Activated T-cell treated with anti-CD3 and anti-CD28 coated beads, Interleukin-2, amount 50 U/mL, for 1 hour (primary cell): ENCODE data around the gene UBE2U.
"Not testable (repeated sequence)": the region's sequence is repeated elsewhere in the genome, so short reads cannot be mapped to it uniquely, and the experiment has no call there.

Experiments
- DNase-seq: peaks from one replicate; pipeline ENCODE4 v3.0.0-alpha.2; 2020

The UBE2U gene

DNA sequence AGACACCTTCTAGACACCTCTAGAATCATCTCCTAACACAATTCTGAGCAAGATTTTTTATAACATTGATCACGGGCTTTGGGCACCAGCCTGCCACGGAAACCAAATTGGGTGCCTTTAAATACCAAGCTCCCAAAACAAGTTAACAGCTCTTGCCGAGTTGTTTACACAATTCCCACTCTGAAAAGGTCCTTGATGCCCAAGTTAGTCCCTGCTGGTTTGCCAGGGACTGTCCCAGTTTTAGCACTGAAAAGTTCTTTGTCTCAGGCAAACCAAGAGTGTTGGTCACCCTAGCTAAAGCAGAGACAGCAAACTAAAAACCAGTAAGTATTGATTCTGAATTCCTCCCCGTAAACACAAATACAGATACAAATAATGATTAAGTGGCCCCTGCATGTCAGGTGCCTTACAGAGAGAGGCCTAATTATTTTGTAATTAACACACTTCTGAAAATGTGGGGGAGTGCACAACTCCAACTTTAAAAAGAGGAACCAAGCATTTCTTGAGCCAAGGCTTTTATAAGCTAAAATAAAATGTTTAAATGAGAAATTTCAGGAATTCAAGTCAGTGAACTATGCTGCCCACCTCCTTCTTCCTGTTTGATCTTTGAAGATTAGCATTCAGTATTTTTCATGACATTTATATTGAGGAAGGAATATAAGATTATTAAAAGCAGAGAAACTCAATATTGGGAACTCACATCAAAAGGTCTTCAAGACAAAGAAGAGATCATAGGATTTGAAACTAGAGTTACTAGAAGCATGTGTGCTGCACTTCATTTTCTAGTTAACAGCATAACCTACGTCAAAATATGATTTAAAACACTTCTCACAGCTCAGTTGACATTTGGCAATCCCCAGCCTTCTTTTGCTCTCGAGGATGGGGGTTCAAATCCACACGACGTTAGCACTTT lies 9.0 kb upstream of the UBE2U start:
- DNase-seq, result no peak

- no peak for DNase-seq
These were observed 8.4 kb upstream of the UBE2U start for GRCh38 chr1:64195081-64195395.

DNA sequence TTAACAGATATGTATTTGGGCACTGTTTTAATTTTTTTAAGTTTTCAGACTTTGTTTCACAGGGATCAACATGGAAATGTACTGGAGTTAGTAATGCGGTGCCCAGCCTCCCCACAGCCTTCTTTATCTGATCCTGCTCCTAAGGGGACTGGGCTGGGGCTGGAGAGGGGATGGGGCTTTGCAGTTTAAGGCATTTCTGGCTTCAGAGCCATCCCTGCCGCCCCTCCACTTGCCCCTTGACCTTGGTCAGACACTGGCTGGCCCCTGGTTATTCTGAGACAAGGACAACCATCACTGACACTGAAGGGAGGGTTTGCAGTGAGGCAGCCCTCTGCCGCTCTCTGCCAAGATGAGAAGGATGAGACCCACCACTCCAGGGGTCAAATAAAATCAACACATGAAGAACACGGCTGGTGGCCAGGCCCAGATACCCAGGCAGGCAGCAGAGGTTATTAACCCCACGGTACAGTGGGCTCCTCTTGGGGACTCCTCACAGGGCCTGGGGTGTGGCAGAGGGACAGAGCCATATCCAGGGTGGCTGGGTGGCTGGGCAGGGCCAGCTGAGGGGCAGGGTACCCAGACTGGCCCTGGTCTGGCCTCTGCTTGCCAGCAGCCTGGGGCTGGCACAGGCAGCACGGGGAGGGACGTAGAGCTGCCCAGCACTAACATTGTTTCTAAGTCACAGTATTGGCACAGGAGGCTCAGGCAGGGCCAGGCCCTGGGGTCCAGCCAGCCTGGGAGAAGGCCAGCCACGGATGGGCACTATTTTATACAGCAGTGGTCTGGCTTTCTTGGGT lies 7.2 kb upstream of the UBE2U start:
- DNase-seq, result no peak

DNA sequence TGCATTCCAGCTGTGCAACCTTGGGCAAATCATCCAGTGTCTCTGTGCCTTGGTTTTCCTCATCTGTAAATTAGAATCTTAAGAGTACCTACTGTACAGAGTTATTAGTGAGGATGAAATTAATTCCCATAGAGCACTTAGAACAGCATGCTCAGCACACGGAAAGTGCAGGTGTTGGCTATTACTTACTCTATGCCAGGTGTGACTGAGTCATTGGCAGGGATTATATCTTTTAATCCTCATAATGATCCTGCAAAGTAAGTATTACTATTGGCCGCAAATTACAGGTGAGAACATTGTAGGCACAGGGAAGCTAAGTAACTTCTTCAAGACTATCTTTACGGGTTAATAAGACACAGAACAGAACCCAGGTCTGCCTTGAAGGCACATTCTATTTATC lies 6.3 kb upstream of the UBE2U start:
- DNase-seq, result no peak

DNA sequence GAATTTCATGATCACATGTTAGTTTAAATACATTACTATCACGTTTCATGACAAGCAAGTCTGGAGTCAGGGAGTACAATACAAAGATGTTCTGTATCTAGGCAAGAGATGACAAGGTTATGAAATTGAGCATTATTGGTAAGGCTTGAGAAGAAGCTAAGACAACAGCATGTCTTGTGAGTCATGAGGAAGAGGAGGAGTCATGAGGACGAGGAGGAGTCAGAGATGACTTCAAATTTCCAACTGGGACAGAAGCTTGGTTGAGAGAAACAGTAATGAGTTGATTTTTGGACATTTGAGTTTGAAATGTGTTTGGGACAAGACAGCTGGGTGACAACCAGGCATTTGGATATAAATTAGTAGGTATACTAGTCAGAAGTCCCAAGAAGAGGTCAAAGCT lies 4.3 kb upstream of the UBE2U start:
- no peak for DNase-seq

GRCh38 chr1:64200064-64200463 lies 3.4 kb upstream of the UBE2U start:
- no peak for DNase-seq

GRCh38 chr1:64209221-64209620 lies 5.8 kb downstream of the UBE2U start:
- DNase-seq, result no peak

DNA sequence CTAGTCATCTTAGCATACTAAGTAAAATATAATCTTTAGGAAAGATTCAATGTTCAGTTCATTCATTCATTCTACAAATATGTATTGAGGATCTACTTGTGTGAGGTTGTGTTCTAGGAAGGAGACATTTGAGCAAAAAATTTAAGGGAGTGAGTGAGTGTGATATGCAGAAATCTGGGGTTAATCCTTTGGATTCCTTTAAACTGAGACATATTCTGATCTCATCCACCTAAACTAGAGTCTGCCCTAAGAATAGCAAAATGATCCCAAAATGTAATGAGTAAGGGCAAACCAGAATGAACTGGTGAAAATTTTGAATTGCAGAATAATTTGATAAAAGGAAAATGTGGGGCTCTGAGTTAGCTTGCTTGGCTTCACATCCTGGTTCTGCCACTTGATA lies 8.6 kb downstream of the UBE2U start:
- DNase-seq, result no peak

- DNase-seq, result no peak
These were observed 12.2 kb downstream of the UBE2U start for GRCh38 chr1:64215576-64215975.

DNA sequence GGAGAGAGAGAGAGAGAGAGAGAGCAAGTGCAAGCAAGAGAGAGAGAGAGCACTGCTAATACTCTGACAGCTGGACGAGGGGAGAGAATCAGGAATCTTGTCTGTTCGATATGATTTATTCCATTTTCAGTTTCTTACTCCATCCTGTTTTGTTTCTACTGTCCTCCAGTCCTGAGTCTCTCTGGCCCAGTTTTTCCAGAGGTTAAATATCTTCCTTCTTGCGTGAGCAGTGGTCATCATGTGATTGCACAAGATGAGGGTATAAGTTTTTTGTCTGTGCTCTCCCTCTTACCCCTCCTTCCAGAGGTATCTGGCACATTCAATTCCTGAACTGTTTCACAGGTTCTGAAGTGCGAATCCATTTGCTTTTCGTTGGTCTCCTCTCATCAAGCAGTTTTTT lies 16.8 kb downstream of the UBE2U start:
- no peak for DNase-seq

DNA sequence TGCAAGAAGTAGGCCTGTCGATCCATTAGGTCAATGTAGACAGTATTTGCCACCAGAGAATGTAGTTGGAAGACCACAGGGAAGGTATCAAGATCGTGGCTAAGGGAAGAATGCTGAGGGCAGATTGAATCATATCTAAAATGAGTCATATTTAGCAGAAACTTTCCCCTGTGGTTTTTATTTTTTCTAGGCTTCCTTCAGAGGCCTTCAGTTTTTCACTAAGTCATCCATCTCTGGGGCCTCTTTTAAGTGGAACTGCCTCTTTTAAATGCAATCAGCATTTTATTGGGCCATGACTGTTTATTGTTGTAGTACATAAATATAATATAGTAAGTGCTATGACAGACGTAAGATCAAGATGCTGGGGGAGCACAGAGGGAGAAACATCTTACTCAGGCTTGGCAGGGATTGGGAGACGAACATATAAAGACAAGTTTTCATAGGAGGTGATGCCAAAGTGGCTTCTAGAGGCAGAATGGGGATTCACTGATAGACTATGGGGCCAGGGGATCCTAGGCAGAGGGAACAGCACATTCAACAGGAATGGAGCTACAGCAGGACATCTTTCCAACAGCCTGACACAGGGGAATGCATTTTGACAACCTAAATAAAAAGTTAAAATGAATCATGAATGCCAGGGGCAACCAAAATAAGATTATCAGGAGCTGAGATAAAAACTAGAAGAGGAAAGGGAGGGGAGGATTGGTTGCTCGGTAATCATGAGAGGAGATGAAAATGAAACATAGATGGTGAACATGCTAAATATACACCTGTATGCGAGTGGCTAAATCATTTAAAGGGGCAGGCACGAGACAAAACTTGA lies 20.1 kb downstream of the UBE2U start:
- no peak for DNase-seq

- DNase-seq, result not testable (repeated sequence)
These were observed 20.8 kb downstream of the UBE2U start for GRCh38 chr1:64224236-64224635.

DNA sequence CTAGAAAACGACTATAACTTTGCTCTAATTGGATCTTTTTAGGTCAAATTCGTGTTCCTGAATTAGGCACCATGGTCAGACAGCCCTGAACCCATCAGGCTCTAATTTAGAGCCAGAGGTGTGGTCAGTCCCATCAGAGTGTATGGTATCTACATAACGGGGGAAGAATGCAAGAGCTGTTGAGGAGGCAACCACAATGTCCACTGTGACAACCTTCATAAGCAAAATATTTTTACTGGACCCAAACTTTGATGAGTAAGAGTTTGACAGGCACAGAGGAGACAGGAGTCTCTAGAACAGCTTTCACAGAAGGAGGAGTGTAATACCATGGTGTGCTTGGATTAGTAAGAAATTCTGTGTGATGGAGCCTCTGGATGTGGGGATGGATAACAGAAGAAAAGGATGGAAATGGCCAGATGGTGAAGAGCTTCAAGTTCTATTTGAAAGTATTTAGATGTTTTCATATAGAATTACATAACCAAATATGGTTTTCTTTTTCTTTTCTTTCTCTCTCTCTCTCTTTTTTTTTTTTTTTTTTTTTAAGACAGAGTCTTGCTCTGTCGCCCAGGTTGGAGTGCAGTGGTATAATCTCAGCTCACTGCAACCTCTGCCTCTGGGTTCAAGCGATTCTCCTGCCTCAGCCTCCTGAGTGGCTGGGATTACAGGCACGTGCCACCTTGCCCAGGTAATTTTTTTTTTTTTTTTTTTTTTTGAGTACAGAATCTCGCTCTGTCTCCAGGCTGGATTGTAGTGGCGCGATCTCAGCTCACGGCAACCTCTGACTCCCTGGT lies 24.9 kb downstream of the UBE2U start:
- no peak for DNase-seq

DNA sequence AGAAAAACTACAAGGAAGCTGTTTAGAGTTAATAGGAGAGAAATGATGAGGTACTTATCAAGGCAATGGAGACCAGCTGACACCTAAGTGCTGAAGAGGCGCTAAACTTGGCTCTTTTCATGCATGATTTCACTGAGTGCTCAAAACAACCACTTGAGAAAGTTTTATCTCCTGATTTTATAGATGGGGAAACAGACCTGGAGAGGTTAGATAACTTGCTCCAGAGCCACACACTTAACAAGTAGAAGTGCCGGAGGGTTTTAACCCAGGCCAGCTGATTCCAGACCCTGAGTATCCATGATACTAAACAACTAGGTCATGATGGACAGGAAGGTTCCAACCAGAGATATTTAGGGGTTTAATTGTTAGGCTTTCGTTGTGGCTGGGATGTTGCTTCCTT lies 25.9 kb downstream of the UBE2U start:
- no peak for DNase-seq

DNA sequence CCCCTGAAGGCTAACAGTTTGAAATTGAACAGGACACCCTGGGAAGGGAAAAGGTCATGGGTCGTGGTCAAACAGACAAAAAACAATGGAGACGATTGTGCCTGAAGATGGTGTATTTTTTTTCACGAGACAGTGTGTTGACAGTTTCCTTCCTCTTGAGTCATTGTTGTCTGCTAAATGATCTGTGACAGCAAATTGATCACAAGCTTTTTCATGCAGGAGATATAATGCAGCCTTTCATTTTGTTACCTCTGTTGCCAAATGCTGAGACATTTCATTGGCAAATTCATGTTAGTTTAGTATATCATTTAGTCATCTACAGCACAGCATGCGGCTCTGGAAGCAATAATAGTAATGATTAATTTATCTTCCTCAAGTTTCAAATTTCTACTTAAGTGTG lies 27.7 kb downstream of the UBE2U start:
- no peak for DNase-seq

- DNase-seq, result no peak
These were observed 28.2 kb downstream of the UBE2U start for GRCh38 chr1:64231654-64232053.

DNA sequence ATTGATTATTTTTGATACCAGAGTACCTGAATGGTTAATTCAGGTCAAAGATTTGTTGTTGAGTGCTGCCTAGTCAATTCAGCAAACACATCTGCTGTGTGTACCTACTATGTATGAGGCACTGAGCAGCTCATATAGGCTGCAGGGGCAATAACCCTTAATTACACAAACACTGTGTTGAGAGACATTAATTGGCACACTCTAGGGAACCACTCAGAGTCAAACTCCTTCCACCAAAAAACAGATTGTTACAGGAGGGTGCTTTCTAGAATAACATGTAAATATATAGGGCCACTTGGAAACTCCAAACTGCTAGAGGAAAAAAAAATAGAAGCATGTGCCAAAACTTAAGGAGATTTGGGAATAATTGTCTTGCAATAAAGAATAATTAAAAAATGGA lies 31.3 kb downstream of the UBE2U start:
- DNase-seq, result no peak

- no peak for DNase-seq
These were observed 31.8 kb downstream of the UBE2U start for GRCh38 chr1:64235181-64235580.

- no peak for DNase-seq
These were observed 32.5 kb downstream of the UBE2U start for GRCh38 chr1:64235910-64236309.

DNA sequence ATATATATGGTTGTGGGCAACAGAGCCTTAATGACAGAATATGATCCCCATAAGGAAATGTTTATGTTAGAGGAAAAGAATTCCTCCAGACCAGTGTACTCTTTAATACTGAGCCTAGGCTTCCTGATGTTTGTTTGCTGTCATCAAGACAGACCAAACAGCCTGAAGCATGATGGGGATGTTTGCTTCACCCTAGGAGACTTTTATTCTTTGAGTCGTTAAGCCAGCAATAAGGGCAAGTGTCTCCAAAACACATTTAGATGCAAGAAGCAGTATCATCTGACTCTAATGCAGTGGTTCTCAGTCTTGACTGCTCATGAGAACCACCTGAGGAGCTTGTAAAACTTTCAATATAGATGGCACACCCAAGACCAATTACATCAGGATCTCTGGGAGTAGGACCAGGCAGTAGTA lies 33.1 kb downstream of the UBE2U start:
- DNase-seq, result no peak

- DNase-seq, result not testable (repeated sequence)
These were observed 36.1 kb downstream of the UBE2U start for GRCh38 chr1:64239519-64239918.

DNA sequence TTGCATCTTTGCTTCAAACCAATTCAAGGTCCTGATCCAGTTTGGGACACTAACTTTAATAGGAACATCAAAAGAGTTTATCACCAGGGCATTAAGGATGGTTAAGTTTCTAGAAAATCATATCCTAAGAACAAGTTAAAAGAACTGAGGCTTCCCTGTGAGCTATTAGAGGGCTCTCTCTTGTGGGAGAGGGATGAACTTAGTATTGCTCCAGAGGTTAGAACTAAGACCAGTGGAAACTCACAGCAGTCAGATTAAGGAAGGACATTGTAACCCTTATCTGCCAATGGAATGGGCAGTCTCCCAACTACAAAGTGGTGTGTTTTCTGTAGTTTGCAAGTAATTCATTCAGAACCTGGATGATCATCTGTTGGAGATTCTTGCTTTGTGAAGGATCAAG lies 36.8 kb downstream of the UBE2U start:
- DNase-seq, result no peak

- no peak for DNase-seq
These were observed 37.6 kb downstream of the UBE2U start for GRCh38 chr1:64241069-64241468.
